Measurements from ENCODE around the gene ANKRD65. TPM values are rescaled to one million over a fixed set of nuclear protein-coding genes. Genes with fewer than 3 reads are reported as not detected.

ANKRD65 gene
- total RNA-seq, 1 donor from 2014 or later, result 1.4 TPM

- H3K4me3 ChIP-seq (ENCODE audit: low read depth, low read length), result peak overlapping the region; percentile 53
- H3K36me3 ChIP-seq (ENCODE audit: control insufficient read depth, insufficient read depth, low read length), result no peaks in the 10 kb centered on the region
- TF ChIP-seq, protein P1, sequence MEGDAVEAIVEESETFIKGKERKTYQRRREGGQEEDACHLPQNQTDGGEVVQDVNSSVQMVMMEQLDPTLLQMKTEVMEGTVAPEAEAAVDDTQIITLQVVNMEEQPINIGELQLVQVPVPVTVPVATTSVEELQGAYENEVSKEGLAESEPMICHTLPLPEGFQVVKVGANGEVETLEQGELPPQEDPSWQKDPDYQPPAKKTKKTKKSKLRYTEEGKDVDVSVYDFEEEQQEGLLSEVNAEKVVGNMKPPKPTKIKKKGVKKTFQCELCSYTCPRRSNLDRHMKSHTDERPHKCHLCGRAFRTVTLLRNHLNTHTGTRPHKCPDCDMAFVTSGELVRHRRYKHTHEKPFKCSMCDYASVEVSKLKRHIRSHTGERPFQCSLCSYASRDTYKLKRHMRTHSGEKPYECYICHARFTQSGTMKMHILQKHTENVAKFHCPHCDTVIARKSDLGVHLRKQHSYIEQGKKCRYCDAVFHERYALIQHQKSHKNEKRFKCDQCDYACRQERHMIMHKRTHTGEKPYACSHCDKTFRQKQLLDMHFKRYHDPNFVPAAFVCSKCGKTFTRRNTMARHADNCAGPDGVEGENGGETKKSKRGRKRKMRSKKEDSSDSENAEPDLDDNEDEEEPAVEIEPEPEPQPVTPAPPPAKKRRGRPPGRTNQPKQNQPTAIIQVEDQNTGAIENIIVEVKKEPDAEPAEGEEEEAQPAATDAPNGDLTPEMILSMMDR (IDR thresholded peaks at IDR 0.05; ENCODE audit: insufficient read depth, low read length, poor library complexity, severe bottlenecking), result no peak
- DNase-seq (ENCODE audit: low read depth), result no peak
- no peaks in the 10 kb centered on the region for H3K27me3 ChIP-seq (ENCODE audit: control insufficient read depth, insufficient read depth, low read length)
Measured at GRCh38 chr1:1436630-1437032, 15.6 kb upstream of the ANKRD65 start.

DNA sequence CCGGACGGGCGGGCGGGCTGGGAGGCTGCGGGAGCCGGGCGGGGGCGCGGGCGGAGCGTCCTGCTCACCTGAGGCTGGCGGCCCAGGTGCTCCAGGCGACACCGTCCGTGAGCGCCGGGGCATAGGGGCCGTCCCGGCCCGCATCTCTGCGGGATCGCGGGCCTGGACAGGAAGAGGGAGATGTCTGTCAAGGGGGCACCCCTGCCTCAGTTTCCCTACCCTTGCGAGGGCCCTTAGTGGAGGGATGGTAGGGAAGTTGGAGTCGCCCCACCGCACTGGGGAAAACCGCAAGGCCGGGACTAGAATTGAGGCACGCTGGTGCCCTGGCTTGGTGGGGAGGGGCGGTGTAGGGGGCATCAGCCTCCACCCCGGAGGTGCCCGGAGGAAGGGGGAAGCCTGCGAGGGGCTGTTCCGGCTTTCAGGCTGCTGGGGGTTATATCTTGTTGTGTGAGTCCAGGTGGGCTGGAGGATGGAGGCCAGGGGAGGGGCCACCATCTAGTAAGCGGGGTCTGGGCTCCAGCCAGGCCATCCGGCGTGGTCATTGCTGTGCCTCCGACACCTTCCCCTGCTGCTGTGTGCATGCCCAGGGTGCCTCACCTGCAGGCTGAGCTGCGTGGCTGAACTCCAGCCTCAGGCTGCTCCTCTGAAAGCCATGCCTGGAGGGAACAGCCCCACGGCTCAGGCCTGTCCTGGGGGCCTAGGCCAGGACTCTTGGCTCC, 15.0 kb upstream of the ANKRD65 start:
- Histone ChIP-seq H3K36me3 (ENCODE audit: control insufficient read depth, insufficient read depth, low read length) (no peaks in the 10 kb centered on the region), H3K4me3 (ENCODE audit: low read depth, low read length) (peak overlapping the region; percentile 53), H3K27me3 (ENCODE audit: control insufficient read depth, insufficient read depth, low read length) (no peaks in the 10 kb centered on the region)
- no peak for DNase-seq (ENCODE audit: low read depth)
- TF ChIP-seq, protein P1 (IDR thresholded peaks at IDR 0.05; ENCODE audit: insufficient read depth, low read length, poor library complexity, severe bottlenecking), result no peak

DNA sequence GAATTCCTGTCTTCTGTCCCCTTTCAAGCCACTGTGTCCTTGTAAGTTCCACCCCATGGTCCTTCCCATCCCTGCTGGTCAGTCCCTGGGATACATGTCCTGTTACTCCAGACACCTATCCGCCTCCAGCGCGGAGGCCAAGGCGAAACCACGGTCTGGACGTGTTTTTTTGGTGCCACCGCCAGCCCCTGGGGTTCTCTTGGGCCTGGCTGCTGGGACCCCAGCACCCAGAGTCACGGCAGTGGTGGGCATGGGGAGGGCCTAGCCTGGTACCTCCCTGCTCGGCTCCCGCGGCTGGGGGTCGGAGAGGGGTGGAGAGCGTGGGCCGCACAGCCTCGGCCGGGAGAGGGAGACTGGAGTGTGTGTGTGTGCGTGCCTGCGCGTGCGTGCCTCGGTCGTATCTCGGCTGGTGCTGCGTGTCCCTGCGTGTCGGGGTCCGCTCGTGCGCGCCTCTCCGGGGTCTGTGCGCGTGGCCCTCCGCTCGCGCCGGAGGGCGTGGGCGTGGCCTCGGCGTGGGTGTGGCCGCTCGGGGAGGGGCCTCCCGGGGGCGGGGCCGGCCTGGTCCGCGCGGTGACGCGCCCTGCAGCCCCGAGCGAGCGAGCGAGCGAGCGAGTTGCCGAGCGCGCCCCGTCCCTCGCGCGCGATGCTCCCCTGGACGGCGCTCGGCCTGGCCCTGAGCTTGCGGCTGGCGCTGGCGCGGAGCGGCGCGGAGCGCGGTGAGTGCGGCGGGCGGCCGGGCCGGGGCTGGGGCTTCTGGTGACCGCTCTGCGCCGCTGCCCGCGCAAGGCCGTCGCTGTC, 14.2 kb upstream of the ANKRD65 start, which contains the start of gene VWA1:
TSS of gene VWA1 (plus strand) at position 585 of the 798 bp plus-strand sequence. CDS start at position 644, 59 bp downstream.
- TF ChIP-seq, protein P1 (IDR thresholded peaks at IDR 0.05; ENCODE audit: insufficient read depth, low read length, poor library complexity, severe bottlenecking), result no peak
- Histone ChIP-seq H3K4me3 (ENCODE audit: low read depth, low read length) (peak within 1 kb of the TSS; percentile 53), H3K36me3 (ENCODE audit: control insufficient read depth, insufficient read depth, low read length) (no peaks in the 10 kb centered on the region), H3K27me3 (ENCODE audit: control insufficient read depth, insufficient read depth, low read length) (no peaks in the 10 kb centered on the region)
- no peak for DNase-seq (ENCODE audit: low read depth)

DNA sequence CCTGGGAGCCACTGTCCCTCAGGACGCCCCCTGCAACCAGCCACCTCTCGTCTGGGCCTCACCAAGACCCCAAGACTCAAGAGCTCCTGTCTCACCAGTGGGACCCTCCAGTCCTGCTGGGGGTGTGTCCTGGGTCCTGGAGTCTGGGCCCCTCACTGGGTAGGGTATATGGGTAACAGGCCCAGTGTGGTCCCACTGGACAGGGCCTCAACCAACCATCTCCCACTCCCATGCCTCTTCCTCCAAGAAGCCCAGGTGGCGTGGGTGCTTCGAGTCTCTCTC, 13.7 kb upstream of the ANKRD65 start:
- DNase-seq (ENCODE audit: low read depth), result no peak
- no peak overlapping the region for H3K4me3 ChIP-seq (ENCODE audit: low read depth, low read length)
- H3K27me3 ChIP-seq (ENCODE audit: control insufficient read depth, insufficient read depth, low read length), result no peaks in the 10 kb centered on the region
- TF ChIP-seq, protein P1 (IDR thresholded peaks at IDR 0.05; ENCODE audit: insufficient read depth, low read length, poor library complexity, severe bottlenecking), result no peak
- H3K36me3 ChIP-seq (ENCODE audit: control insufficient read depth, insufficient read depth, low read length), result no peaks in the 10 kb centered on the region

GRCh38 chr1:1434131-1434823, 13.2 kb upstream of the ANKRD65 start:
- Histone ChIP-seq H3K4me3 (ENCODE audit: low read depth, low read length) (no peak overlapping the region), H3K27me3 (ENCODE audit: control insufficient read depth, insufficient read depth, low read length) (no peaks in the 10 kb centered on the region), H3K36me3 (ENCODE audit: control insufficient read depth, insufficient read depth, low read length) (no peaks in the 10 kb centered on the region)
- DNase-seq (ENCODE audit: low read depth), result no peak
- TF ChIP-seq, protein P1 (IDR thresholded peaks at IDR 0.05; ENCODE audit: insufficient read depth, low read length, poor library complexity, severe bottlenecking), result no peak

All from kidney epithelial cell (primary cell).